ENCODE data around the gene UPF2. TPM values are rescaled to one million over a fixed set of nuclear protein-coding genes. Genes with fewer than 3 reads are reported as not detected.

The UPF2 gene
- polyA plus RNA-seq, 2 donors: 7.7 to 9.3 TPM

Other genes starting within 250 kb of the UPF2 start
- 1 to 10 TPM; 5.2 to 6.8 TPM for gene PROSER2, start 219.5 kb downstream of the UPF2 start, polyA plus RNA-seq
- gene DHTKD1, start 26.1 kb upstream of the UPF2 start, polyA plus RNA-seq: 1 to 10 TPM; 6.3 to 6.6 TPM
- gene SEC61A2, start 86.9 kb upstream of the UPF2 start, polyA plus RNA-seq: 1 to 10 TPM; 2.7 TPM
- gene NUDT5, start 153.1 kb upstream of the UPF2 start, polyA plus RNA-seq: 10 to 100 TPM; 26.8 to 49.2 TPM
- 10 to 100 TPM; 24.1 to 52.6 TPM for gene CDC123, start 153.4 kb upstream of the UPF2 start, polyA plus RNA-seq

All from esophagus (tissue), 2 donors.